GM10248 (cell line): Measurements from ENCODE around the gene SDCBP2.

Source experiments
- CTCF ChIA-PET: fragments of 300-600 bp; sonication (Branson Sonifier 250); formaldehyde crosslinking; extraction: SDS; loops from one replicate; lab custom pipeline; 2021; ENCODE audit warnings: antibody characterized with exemption; lab: Yijun Ruan, JAX
- POLR2A ChIA-PET: fragments of 350-650 bp; sonication (Branson Sonifier 250); formaldehyde crosslinking; extraction: SDS; loops from one replicate; lab custom pipeline; 2020; ENCODE audit warnings: antibody characterized with exemption; lab: Yijun Ruan, JAX
- DNase-seq: peaks from one replicate; pipeline ENCODE4 v3.0.0; 2012; ENCODE audit errors: extremely low spot score
- CTCF ChIP-seq: IDR thresholded peaks from 2 replicates; pipeline ENCODE4 v1.5.1; 2012; ENCODE audit warnings: mild to moderate bottlenecking, low read depth; ENCODE audit errors: extremely low read depth, missing control alignments, control extremely low read depth

SDCBP2 gene

GRCh38 chr20:1332749-1333300 is 3.9 kb upstream of the SDCBP2 start:
- ChIA-PET CTCF (interaction anchor here (0.9 to 3.3 kb wide), 5 partner anchors 10 to 113 kb away, joined by 3 to 13 read pairs (median 3); no protein-coding TSS in a partner anchor), POLR2A (no interaction called here)
- DNase-seq: no peak
- no peak for TF ChIP-seq CTCF

- TF ChIP-seq CTCF: no peak
- POLR2A ChIA-PET: interaction anchor here (0.6 kb wide), 1 partner anchor 136 kb away, joined by 3 read pairs; no protein-coding TSS in a partner anchor
- DNase-seq: no peak
- CTCF ChIA-PET: interaction anchor here (1.2 to 3.3 kb wide), 4 partner anchors 12 to 135 kb away, joined by 3 to 13 read pairs (median 4); partner anchors contain the start of gene NSFL1C
Measured at GRCh38 chr20:1331801-1332453, 3.0 kb upstream of the SDCBP2 start.

GRCh38 chr20:1331101-1331500 is 2.2 kb upstream of the SDCBP2 start:
- no peak for TF ChIP-seq CTCF
- CTCF ChIA-PET: interaction anchor here (1.2 to 1.7 kb wide), 3 partner anchors 16 to 136 kb away, joined by 4 to 5 read pairs (median 4); partner anchors contain the start of gene NSFL1C
- DNase-seq: no peak
- POLR2A ChIA-PET: interaction anchor here (0.6 kb wide), 1 partner anchor 135 kb away, joined by 3 read pairs; no protein-coding TSS in a partner anchor

GRCh38 chr20:1330075-1330830 is 1.3 kb upstream of the SDCBP2 start:
- TF ChIP-seq CTCF: no peak
- POLR2A ChIA-PET: no interaction called here
- CTCF ChIA-PET: interaction anchor here (1.0 to 1.7 kb wide), 6 partner anchors 10 to 137 kb away, joined by 3 to 5 read pairs (median 4); partner anchors contain the start of gene NSFL1C
- no peak for DNase-seq

GRCh38 chr20:1327827-1328679 is 886 bp downstream of the SDCBP2 start:
- no peak for TF ChIP-seq CTCF
- ChIA-PET POLR2A (no interaction called here), CTCF (interaction anchor here (1.0 to 1.6 kb wide), 4 partner anchors 13 to 109 kb away, joined by 3 to 5 read pairs (median 4); no protein-coding TSS in a partner anchor)
- DNase-seq: no peak
